ENCODE results near the gene MYCN. TPM values are rescaled to one million over a fixed set of nuclear protein-coding genes. Genes with fewer than 3 reads are reported as not detected.

The MYCN gene
- total and polyA plus RNA-seq, 2 of the 8 experiments (the other 6 are each of a cell fraction or from before 2014, with no cell fraction given): 87.8 to 137 TPM

DNA sequence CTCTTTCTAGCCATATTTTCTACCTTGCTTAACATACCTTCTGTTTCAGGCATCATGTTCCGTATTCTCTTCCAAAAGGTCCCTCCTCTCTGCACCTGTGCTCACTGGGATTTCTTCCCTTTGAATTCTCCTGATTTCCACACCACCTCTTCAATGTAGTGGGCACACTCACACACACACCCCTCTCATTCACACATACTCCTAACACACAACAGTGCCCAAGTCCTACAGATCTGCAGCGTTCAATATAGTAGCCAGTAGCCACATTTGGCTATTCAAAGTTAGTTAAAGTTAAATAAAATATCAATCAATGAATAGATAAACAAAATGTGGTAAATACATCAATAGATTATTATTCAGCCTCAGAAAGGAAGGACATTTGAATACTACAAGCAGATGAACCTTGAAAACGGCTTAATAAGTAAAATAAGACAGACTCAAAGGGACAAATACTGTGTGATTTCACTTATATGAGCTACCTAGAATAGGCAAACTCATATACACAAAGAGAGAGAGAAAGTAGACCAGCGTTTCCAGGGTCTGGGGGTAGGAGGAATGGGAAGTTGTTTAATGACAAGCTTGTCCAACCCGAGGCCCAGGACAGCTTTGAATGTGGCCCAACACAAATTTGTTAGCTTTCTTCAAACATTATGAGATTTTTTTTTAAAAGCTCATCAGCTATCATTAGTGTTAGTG, 34.4 kb downstream of the MYCN start:
- FAIRE-seq: no peak
- Histone ChIP-seq H2AK5ac (ENCODE audit: low read depth, low read length) (no peak overlapping the region), H3K4me1 (replicated peaks in 1 of 4; ENCODE audit: control insufficient read depth in 3 of 4, insufficient read depth in 4 of 4, low read length in 3 of 4) (peaks cover 1 to 7% (median 6%) of the 10 kb centered on the region in 4 experiments; a peak in 6 of 7 replicates), H3K27me3 (replicated peaks in 1 of 4; ENCODE audit: control insufficient read depth in 3 of 4, extremely low read depth in 1 of 4, insufficient read depth in 3 of 4, low read length in 3 of 4) (no peaks in the 10 kb centered on the region), H3K36me3 (ENCODE audit: control insufficient read depth in 2 of 4, insufficient read depth in 4 of 4, low read length in 3 of 4) (no peaks in the 10 kb centered on the region), H3K56ac (replicated peaks; ENCODE audit: insufficient read length, low read depth, low read length) (no peak overlapping the region), H2BK5ac (ENCODE audit: low read depth, low read length) (no peak overlapping the region), H2BK120ac (replicated peaks; ENCODE audit: low read depth, low read length) (no peak overlapping the region), H3K14ac (ENCODE audit: insufficient read length) (no peak overlapping the region), H2AFZ (ENCODE audit: low read length) (no peak overlapping the region), H3K79me2 (ENCODE audit: control insufficient read depth in 1 of 2, insufficient read depth in 2 of 2, low read length in 2 of 2) (no peaks in the 10 kb centered on the region), H4K20me1 (replicated peaks in 1 of 2; ENCODE audit: control insufficient read depth in 1 of 2, insufficient read depth in 2 of 2, low read length in 2 of 2) (no peaks in the 10 kb centered on the region), H2BK15ac (ENCODE audit: low read length) (0 out of 2 replicates have a peak overlapping the region, but pooled peaks have one; percentile 32), H3K4ac (replicated peaks; ENCODE audit: insufficient read length, low read depth, low read length) (no peak overlapping the region), H4K5ac (ENCODE audit: insufficient read length, low read depth, low read length) (no peak overlapping the region), H3K23ac (ENCODE audit: insufficient read length) (no peak overlapping the region), H3K4me2 (ENCODE audit: insufficient read depth in 1 of 2, low read depth in 2 of 2, low read length in 2 of 2) (no peak overlapping the region), H3K9ac (replicated peaks in 1 of 4; ENCODE audit: extremely low read depth in 1 of 4, low read depth in 3 of 4, low read length in 3 of 4) (no peak overlapping the region), H3K79me1 (ENCODE audit: low read depth, low read length) (no peaks in the 10 kb centered on the region), H4K91ac (replicated peaks; ENCODE audit: insufficient read length, low read length) (no peak overlapping the region), H3K9me3 (ENCODE audit: insufficient read depth in 2 of 2, low read depth in 1 of 2, low read length in 1 of 2) (no peaks in the 10 kb centered on the region), H4K8ac (ENCODE audit: extremely low read depth, insufficient read depth, low read length) (no peak overlapping the region), H3K4me3 (ENCODE audit: extremely low read depth in 1 of 4, insufficient read depth in 2 of 4, low read depth in 3 of 4, low read length in 4 of 4) (no peak overlapping the region), H3K23me2 (ENCODE audit: low read depth, low read length) (no peaks in the 10 kb centered on the region), H3K27ac (ENCODE audit: low read depth, low read length) (no peak overlapping the region), H2BK12ac (ENCODE audit: low read depth, low read length) (no peak overlapping the region), H2BK20ac (ENCODE audit: low read length) (0 out of 2 replicates have a peak overlapping the region, but pooled peaks have one; percentile 17), H3K18ac (ENCODE audit: extremely low read depth, low read length) (no peak overlapping the region)
- CTCF ChIA-PET (ENCODE audit: partially characterized antibody): interaction anchor here (0.7 to 1.7 kb wide), 5 partner anchors 20 to 60 kb away, joined by 3 to 5 read pairs (median 4); partner anchors contain the start of gene MYCN
- no peak for DNase-seq (ENCODE audit: low read depth in 1 of 2, low spot score in 2 of 2)
- 88% methylated on average over 5 of the region's 5 CpGs; no CpG with 5 or more reads in 1 of the 2 experiments for WGBS, 2 experiments (ENCODE audit: extremely low coverage in 1 of 2, insufficient coverage in 1 of 2, insufficient read length in 1 of 2, insufficient replicate concordance in 2 of 2, low coverage in 1 of 2, low lambda C conversion rate in 2 of 2, missing lambda C conversion rate in 1 of 2)
- POLR2A ChIA-PET (ENCODE audit: partially characterized antibody): interaction anchor here (0.7 to 1.1 kb wide), 2 partner anchors 9 to 31 kb away, joined by 3 to 4 read pairs; no protein-coding TSS in a partner anchor
- TF ChIP-seq, protein P1, sequence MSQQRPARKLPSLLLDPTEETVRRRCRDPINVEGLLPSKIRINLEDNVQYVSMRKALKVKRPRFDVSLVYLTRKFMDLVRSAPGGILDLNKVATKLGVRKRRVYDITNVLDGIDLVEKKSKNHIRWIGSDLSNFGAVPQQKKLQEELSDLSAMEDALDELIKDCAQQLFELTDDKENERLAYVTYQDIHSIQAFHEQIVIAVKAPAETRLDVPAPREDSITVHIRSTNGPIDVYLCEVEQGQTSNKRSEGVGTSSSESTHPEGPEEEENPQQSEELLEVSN (IDR thresholded peaks at IDR 0.05): no peak
- TF ChIP-seq BRCA1 (IDR thresholded peaks at IDR 0.05; ENCODE audit: low read depth, low read length) (no peak), SRF (IDR thresholded peaks at IDR 0.05; ENCODE audit: low read depth, low read length) (no peak), CBX5 (IDR thresholded peaks at IDR 0.05; ENCODE audit: low read depth, low read length) (no peak)
